NT2/D1 (cell line): ENCODE results near the gene KIF16B.

Source experiments
- SUZ12 ChIP-seq: IDR thresholded peaks from 2 replicates; pipeline ENCODE4 v1.6.1; 2011; ENCODE audit not compliant: insufficient read length, insufficient read depth; ENCODE audit errors: extremely low read depth
- YY1 ChIP-seq: IDR thresholded peaks from 2 replicates; pipeline ENCODE4 v1.6.1; 2011; ENCODE audit not compliant: insufficient read length, insufficient read depth
- ZNF274 ChIP-seq: IDR thresholded peaks from 2 replicates; pipeline ENCODE4 v1.6.1; 2011; ENCODE audit warnings: mild to moderate bottlenecking, low read depth, low read length

GRCh38 chr20:16451001-16451400, 122.2 kb downstream of the KIF16B start:
- no peak for TF ChIP-seq ZNF274
- TF ChIP-seq SUZ12: no peak
- no peak for TF ChIP-seq YY1
